Mucosa of descending colon (tissue), 3 donors: ENCODE data around the gene BANP. TPM values are rescaled to one million over a fixed set of nuclear protein-coding genes. Genes with fewer than 3 reads are reported as not detected.
A peak's percentile ranks its signal among the peaks of the same experiment; 100 is the strongest.

Experiments used
- ATAC-seq: fragments of 200-7000 bp; cut with Tn5 transposase; one replicate; pipeline ENCODE4 v1.9.1; 2020; ENCODE audit warnings: mild to moderate bottlenecking, moderate library complexity
- DNase-seq, 3 donors: peaks; one replicate each; pipeline ENCODE4 v3.0.0-alpha.2; 2020
- H3K36me3 ChIP-seq: fragments of 200-600 bp; one replicate; pipeline ENCODE4 v1.8.0; 2021; ENCODE audit warnings: low read depth, mild to moderate bottlenecking
- H3K4me1 ChIP-seq: fragments of 200-600 bp; one replicate; pipeline ENCODE4 v1.8.0; 2021; ENCODE audit warnings: low read depth, mild to moderate bottlenecking
- H3K4me3 ChIP-seq: fragments of 200-600 bp; one replicate; pipeline ENCODE4 v1.8.0; 2021; ENCODE audit warnings: mild to moderate bottlenecking
- H3K9me3 ChIP-seq: fragments of 200-600 bp; one replicate; pipeline ENCODE4 v1.8.0; 2021; ENCODE audit warnings: mild to moderate bottlenecking
- CTCF ChIP-seq: fragments of 200-600 bp; IDR thresholded peaks from one replicate; pipeline ENCODE4 v1.8.0; 2022; ENCODE audit warnings: antibody characterized with exemption, mild to moderate bottlenecking
- intact Hi-C, 2 donors: fragments of 100-400 bp; cut with DNase I in 1 of 2; cut with micrococcal nuclease in 1 of 2; formaldehyde crosslinking; loops; one replicate each; pipeline versions ENCODE4 v1.11.0 to v1.11.1; 2022; cut with DNase I, micrococcal nuclease
- total RNA-seq, 3 donors: library from RNA; stranded (reverse); fragmentation: NEBNext Ultra II Directional in 2 of 3; extraction: Animal tissue kit (Norgen Biotek cat#: 25700) in 2 of 3; gene quantifications; one replicate each; pipeline versions ENCODE4 v1.2.1 to v1.2.4, GENCODE V29; 2021 to 2023
- donor health status: DM: no; HTN: no; CAD: no; lungs with moderate emphysema.
- donor health status: DM: no; HTN: no; CAD: no.
- donor health status: DM: no; HTN: yes; CAD: no.

The BANP gene
- total RNA-seq, 3 donors from 2014 or later: 24.4 to 36.0 (median 26.1) TPM

GRCh38 chr16:88012360-88012759, 61.1 kb downstream of the BANP start:
- intact Hi-C loops: no loop called here
- H3K36me3 ChIP-seq: no peaks in the 10 kb centered on the region
- H3K4me1 ChIP-seq: peaks cover 10% of the 10 kb centered on the region
- TF ChIP-seq CTCF: no peak
- DNase-seq: no peak
- H3K9me3 ChIP-seq: no peaks in the 10 kb centered on the region
- H3K4me3 ChIP-seq: no peak overlapping the region
- ATAC-seq: no peak

GRCh38 chr16:88013091-88013609, 61.9 kb downstream of the BANP start:
- ATAC-seq (peak; percentile 89), DNase-seq (peak; percentile 86 to 91 (median 88))
- H3K9me3 ChIP-seq: no peaks in the 10 kb centered on the region
- intact Hi-C loops: no loop called here
- TF ChIP-seq CTCF: no peak
- H3K4me3 ChIP-seq: no peak overlapping the region
- H3K4me1 ChIP-seq: peaks cover 10% of the 10 kb centered on the region
- no peaks in the 10 kb centered on the region for H3K36me3 ChIP-seq

- no peaks in the 10 kb centered on the region for H3K9me3 ChIP-seq
- peaks cover 10% of the 10 kb centered on the region for H3K4me1 ChIP-seq
- no peak for TF ChIP-seq CTCF
- ATAC-seq (peak; percentile 86), DNase-seq (peak; percentile 82 to 86 (median 83))
- H3K36me3 ChIP-seq: no peaks in the 10 kb centered on the region
- no peak overlapping the region for H3K4me3 ChIP-seq
- intact Hi-C loops: no loop called here
Measured at GRCh38 chr16:88013766-88014251, 62.6 kb downstream of the BANP start.

- peaks cover 10% of the 10 kb centered on the region for H3K4me1 ChIP-seq
- TF ChIP-seq CTCF: no peak
- DNase-seq: no peak
- ATAC-seq: no peak
- H3K4me3 ChIP-seq: no peak overlapping the region
- H3K9me3 ChIP-seq: no peaks in the 10 kb centered on the region
- no peaks in the 10 kb centered on the region for H3K36me3 ChIP-seq
- intact Hi-C loops: no loop called here
Measured at GRCh38 chr16:88014252-88014781, 63.1 kb downstream of the BANP start.

- intact Hi-C loops: no loop called here
- Histone ChIP-seq H3K4me1 (peaks cover 10% of the 10 kb centered on the region), H3K4me3 (no peak overlapping the region), H3K9me3 (no peaks in the 10 kb centered on the region), H3K36me3 (no peaks in the 10 kb centered on the region)
- peak in 1 of 3 donors; percentile 33 for DNase-seq
- no peak for ATAC-seq
- no peak for TF ChIP-seq CTCF
Measured at GRCh38 chr16:88014954-88015805, 63.9 kb downstream of the BANP start.
